Thymus (tissue), 11 donors: Measurements from ENCODE around the gene KCNJ14. TPM values are rescaled to one million over a fixed set of nuclear protein-coding genes. Genes with fewer than 3 reads are reported as not detected.

ENCODE experiments used
- DNase-seq, 9 donors: peaks; one replicate each; pipeline ENCODE4 v3.0.0-alpha.2; 2013; ENCODE audit warnings: low spot score in 9 of 9, low read depth in 6 of 9, missing footprints in 1 of 9
- H3K27ac ChIP-seq, 2 donors: one replicate each; pipeline ENCODE4 v1.5.1; 2013; ENCODE audit warnings: control low read depth in 1 of 2, low read depth in 1 of 2, low read length in 1 of 2, mild to moderate bottlenecking in 1 of 2, moderate library complexity in 1 of 2
- H3K27me3 ChIP-seq, 2 donors: one replicate each; pipeline ENCODE4 v1.5.1; 2013; ENCODE audit warnings: low read length in 1 of 2; ENCODE audit not compliant: control insufficient read depth in 2 of 2, insufficient read depth in 1 of 2
- H3K36me3 ChIP-seq, 2 donors: one replicate each; pipeline ENCODE4 v1.5.1; 2013; ENCODE audit warnings: low read length in 1 of 2, mild to moderate bottlenecking in 1 of 2, moderate library complexity in 1 of 2; ENCODE audit not compliant: control insufficient read depth in 2 of 2, insufficient read depth in 2 of 2
- H3K4me1 ChIP-seq, 2 donors: one replicate each; pipeline ENCODE4 v1.5.1; 2013; ENCODE audit warnings: low read length in 2 of 2; ENCODE audit not compliant: control insufficient read depth in 2 of 2, insufficient read depth in 2 of 2
- H3K4me3 ChIP-seq, 2 donors: one replicate each; pipeline ENCODE4 v1.5.1; 2013; ENCODE audit warnings: low read length in 2 of 2, control low read depth in 1 of 2, mild to moderate bottlenecking in 1 of 2
- H3K9me3 ChIP-seq, 2 donors: one replicate each; pipeline ENCODE4 v1.5.1; 2013; ENCODE audit warnings: low read length in 1 of 2, mild to moderate bottlenecking in 1 of 2; ENCODE audit not compliant: control insufficient read depth in 2 of 2, insufficient read depth in 1 of 2
- WGBS: extraction: QIAGEN DNeasy Blood & Tissue Kit; methylation state at CpG from one replicate; pipeline ENCODE4 v1.1.7; 2013; 5-methylcytosine and 5-hydroxymethylcytosine counted together
- polyA plus RNA-seq: library from polyadenylated mRNA; stranded (reverse); fragments of 200-250 nt; gene quantifications from one replicate; pipeline ENCODE4 v1.2.3, GENCODE V29; 2013
- total RNA-seq: library from RNA; stranded (reverse); fragments of 120-200 nt; gene quantifications from one replicate; pipeline ENCODE4 v1.2.4, GENCODE V29; 2013
- donor health status: healthy.

The KCNJ14 gene
- total and polyA plus RNA-seq, 2 donors: 0.19 to 0.78 TPM

DNA sequence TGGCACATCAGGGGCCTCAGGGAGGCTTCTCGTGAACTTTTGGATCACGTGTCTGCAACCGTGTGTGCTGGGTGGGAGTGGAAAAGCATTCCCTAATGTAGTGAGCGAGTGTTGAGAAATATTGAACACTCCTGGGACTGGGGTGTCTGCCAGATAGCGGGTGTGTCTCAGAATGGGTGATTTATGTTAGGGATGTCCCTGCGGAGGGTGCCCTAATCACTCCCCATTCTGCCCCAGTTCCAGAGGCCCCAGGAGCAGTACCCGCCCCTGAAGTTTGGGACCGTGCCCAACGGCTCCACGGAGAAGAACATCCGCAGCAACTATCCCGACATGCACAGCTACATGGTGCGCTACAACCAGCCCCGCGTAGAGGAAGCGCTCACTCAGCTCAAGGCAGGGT lies 33.8 kb upstream of the KCNJ14 start:
- peaks cover 0 to 18% of the 10 kb centered on the region in 2 donors for H3K27me3 ChIP-seq
- WGBS: 92% methylated on average over 16 of the region's 16 CpGs
- peaks cover 0 to 9% of the 10 kb centered on the region in 2 donors for H3K4me1 ChIP-seq
- no peaks in the 10 kb centered on the region for H3K9me3 ChIP-seq
- H3K4me3 ChIP-seq: no peak overlapping the region
- no peak for DNase-seq
- H3K27ac ChIP-seq: no peak overlapping the region
- H3K36me3 ChIP-seq: no peaks in the 10 kb centered on the region

- H3K36me3 ChIP-seq: no peaks in the 10 kb centered on the region
- H3K27me3 ChIP-seq: peaks cover 0 to 3% of the 10 kb centered on the region in 2 donors
- H3K4me3 ChIP-seq: no peak overlapping the region
- H3K9me3 ChIP-seq: no peaks in the 10 kb centered on the region
- no peak overlapping the region for H3K27ac ChIP-seq
- no peak for DNase-seq
- WGBS: 20% methylated on average over 8 of the region's 8 CpGs
- H3K4me1 ChIP-seq: peaks cover 0 to 3% of the 10 kb centered on the region in 2 donors
These were observed 30.6 kb upstream of the KCNJ14 start for GRCh38 chr19:48424694-48425219.

- Histone ChIP-seq H3K9me3 (no peaks in the 10 kb centered on the region), H3K36me3 (no peaks in the 10 kb centered on the region), H3K4me1 (peaks cover 0 to 3% of the 10 kb centered on the region in 2 donors), H3K27ac (no peak overlapping the region), H3K4me3 (no peak overlapping the region), H3K27me3 (peaks cover 0 to 3% of the 10 kb centered on the region in 2 donors)
- 100% methylated on average over 1 of the region's 1 CpG for WGBS
- DNase-seq: no peak
These were observed 26.7 kb upstream of the KCNJ14 start for GRCh38 chr19:48428670-48429069.

DNA sequence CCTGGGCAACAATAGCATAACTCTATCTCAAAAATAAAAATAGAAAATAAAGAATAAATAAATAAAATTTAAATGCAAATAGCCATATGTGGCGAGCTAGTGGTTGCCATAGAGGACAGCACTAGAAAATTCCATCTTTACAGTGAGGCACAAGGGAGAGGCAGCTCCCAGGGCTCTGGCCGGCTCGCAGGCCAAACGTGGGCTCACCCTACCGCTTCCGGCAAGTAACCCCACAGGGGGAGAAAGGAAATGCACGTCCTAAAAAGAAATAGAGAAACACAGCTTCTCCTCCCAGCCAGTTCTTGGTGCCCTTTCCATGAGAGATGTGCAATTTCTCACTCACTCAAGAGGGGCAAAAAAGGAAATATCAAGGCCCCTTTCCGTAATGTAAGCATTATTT lies 22.0 kb upstream of the KCNJ14 start:
- Histone ChIP-seq H3K36me3 (no peaks in the 10 kb centered on the region), H3K27ac (no peak overlapping the region), H3K4me1 (no peaks in the 10 kb centered on the region), H3K27me3 (peaks cover 0 to 20% of the 10 kb centered on the region in 2 donors), H3K4me3 (no peak overlapping the region), H3K9me3 (no peaks in the 10 kb centered on the region)
- WGBS: 69% methylated on average over 8 of the region's 8 CpGs
- DNase-seq: no peak

DNA sequence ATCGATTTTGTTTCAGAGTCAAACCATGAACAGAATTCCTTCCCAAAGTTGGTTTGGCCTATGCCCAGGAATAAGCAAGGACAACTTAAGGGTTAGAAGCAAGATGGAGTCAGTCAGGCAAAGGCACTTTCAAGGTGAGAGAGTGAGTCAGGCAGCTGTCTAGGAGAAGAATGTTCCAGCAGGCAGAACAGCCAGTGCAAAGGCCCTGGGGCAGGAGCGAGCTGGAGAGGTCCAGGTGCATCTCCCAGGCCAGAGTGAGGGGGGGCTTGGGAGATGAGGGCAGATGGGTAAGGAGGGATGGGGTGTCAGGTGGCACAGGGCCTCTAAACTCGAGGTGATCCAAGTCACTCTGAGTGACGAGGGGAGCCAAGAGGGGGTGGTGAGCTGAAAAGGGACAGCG lies 18.8 kb upstream of the KCNJ14 start:
- H3K36me3 ChIP-seq: no peaks in the 10 kb centered on the region
- no peak overlapping the region for H3K4me3 ChIP-seq
- 90% methylated on average over 5 of the region's 5 CpGs for WGBS
- no peak for DNase-seq
- H3K9me3 ChIP-seq: no peaks in the 10 kb centered on the region
- no peaks in the 10 kb centered on the region for H3K4me1 ChIP-seq
- peaks cover 4 to 46% of the 10 kb centered on the region in 2 donors for H3K27me3 ChIP-seq
- H3K27ac ChIP-seq: no peak overlapping the region

DNA sequence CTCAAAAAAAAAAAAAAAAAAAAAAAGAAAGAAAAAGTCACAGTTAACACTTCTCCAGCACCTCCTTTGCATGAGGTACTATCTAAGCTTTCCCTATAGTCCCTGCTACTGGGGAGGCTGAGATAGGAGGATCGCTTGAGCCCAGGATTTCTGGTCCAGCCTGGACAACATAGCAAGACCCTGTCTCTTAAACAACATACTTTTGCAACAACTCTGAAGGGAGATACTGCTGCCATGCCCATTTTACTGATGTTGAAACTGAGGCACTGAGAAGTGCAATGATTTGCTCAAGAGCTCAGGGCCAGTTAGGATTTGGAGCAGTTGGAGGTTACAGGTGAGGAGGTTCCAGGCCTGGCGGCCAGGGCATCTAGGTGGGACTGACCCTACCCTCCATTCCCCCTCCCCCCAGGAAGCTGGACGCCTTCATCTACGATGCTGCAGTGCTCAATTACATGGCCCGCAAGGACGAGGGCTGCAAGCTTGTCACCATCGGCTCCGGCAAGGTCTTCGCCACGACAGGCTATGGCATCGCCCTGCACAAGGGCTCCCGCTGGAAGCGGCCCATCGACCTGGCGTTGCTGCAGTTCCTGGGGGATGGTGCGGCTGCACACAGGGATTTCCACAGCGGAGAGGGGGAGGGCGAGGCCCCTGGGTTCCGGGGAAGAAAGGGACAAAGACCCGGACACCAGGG lies 13.9 kb upstream of the KCNJ14 start:
- Histone ChIP-seq H3K27ac (no peak overlapping the region), H3K4me3 (no peak overlapping the region), H3K4me1 (peaks cover 7 to 21% of the 10 kb centered on the region in 2 donors), H3K9me3 (peaks cover 1 to 7% of the 10 kb centered on the region in 2 donors), H3K36me3 (no peaks in the 10 kb centered on the region), H3K27me3 (peaks cover 40 to 70% of the 10 kb centered on the region in 2 donors)
- 97% methylated on average over 20 of the region's 20 CpGs for WGBS
- DNase-seq: no peak

GRCh38 chr19:48442116-48443035 lies 13.0 kb upstream of the KCNJ14 start:
- Histone ChIP-seq H3K9me3 (peaks cover 1 to 7% of the 10 kb centered on the region in 2 donors), H3K27me3 (peaks cover 40 to 62% of the 10 kb centered on the region in 2 donors), H3K4me3 (no peak overlapping the region), H3K27ac (no peak overlapping the region), H3K36me3 (peaks cover 0 to 4% of the 10 kb centered on the region in 2 donors), H3K4me1 (peaks cover 9 to 23% of the 10 kb centered on the region in 2 donors)
- 38% methylated on average over 94 of the region's 94 CpGs for WGBS
- no peak for DNase-seq

DNA sequence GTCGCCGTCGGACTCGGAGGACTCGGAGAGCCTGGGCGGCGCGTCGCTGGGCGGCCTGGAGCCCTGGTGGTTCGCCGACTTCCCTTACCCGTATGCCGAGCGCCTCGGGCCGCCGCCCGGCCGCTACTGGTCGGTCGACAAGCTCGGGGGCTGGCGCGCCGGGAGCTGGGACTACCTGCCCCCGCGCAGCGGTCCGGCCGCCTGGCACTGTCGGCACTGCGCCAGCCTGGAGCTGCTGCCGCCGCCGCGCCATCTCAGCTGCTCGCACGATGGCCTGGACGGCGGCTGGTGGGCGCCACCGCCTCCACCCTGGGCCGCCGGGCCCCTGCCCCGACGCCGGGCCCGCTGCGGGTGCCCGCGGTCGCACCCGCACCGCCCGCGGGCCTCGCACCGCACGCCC lies 12.1 kb upstream of the KCNJ14 start:
- 4% methylated on average over 60 of the region's 60 CpGs for WGBS
- peak overlapping the region in 1 of 2 donors; percentile 24 for H3K4me3 ChIP-seq
- H3K9me3 ChIP-seq: peaks cover 1 to 7% of the 10 kb centered on the region in 2 donors
- no peak for DNase-seq
- H3K36me3 ChIP-seq: peaks cover 5 to 12% of the 10 kb centered on the region in 2 donors
- peaks cover 9 to 23% of the 10 kb centered on the region in 2 donors for H3K4me1 ChIP-seq
- no peak overlapping the region for H3K27ac ChIP-seq
- peaks cover 40 to 58% of the 10 kb centered on the region in 2 donors for H3K27me3 ChIP-seq

GRCh38 chr19:48443731-48444128 lies 11.6 kb upstream of the KCNJ14 start:
- Histone ChIP-seq H3K9me3 (peaks cover 1 to 7% of the 10 kb centered on the region in 2 donors), H3K27me3 (peaks cover 40 to 57% of the 10 kb centered on the region in 2 donors), H3K4me3 (peak overlapping the region in 1 of 2 donors; percentile 24), H3K36me3 (peaks cover 7 to 17% of the 10 kb centered on the region in 2 donors), H3K27ac (no peak overlapping the region), H3K4me1 (peaks cover 9 to 23% of the 10 kb centered on the region in 2 donors)
- DNase-seq: no peak
- WGBS: 6% methylated on average over 45 of the region's 45 CpGs
